Hepatocyte (in vitro differentiated cells): ENCODE data around the gene CUTA. TPM values are rescaled to one million over a fixed set of nuclear protein-coding genes. Genes with fewer than 3 reads are reported as not detected.

Experiments used
- DNase-seq: peaks from one replicate; pipeline ENCODE4 v3.0.0-alpha.2; 2016; ENCODE audit warnings: low spot score
- H2AFZ ChIP-seq: fragments of 200-600 bp; sonication (generic); 2 replicates; pipeline ENCODE4 v1.6.0; 2016; ENCODE audit warnings: antibody characterized with exemption, mild to moderate bottlenecking
- H3K27ac ChIP-seq: fragments of 200-600 bp; sonication (generic); 2 replicates; pipeline ENCODE4 v1.5.1; 2016; ENCODE audit warnings: mild to moderate bottlenecking
- H3K27me3 ChIP-seq: fragments of 200-600 bp; sonication (generic); 2 replicates; pipeline ENCODE4 v1.6.1; 2016
- H3K36me3 ChIP-seq: fragments of 200-600 bp; sonication (generic); replicated peaks from 2 replicates; pipeline ENCODE4 v1.5.1; 2016; ENCODE audit warnings: low read depth; ENCODE audit not compliant: insufficient read depth
- H3K4me1 ChIP-seq: fragments of 200-600 bp; sonication (generic); 2 replicates; pipeline ENCODE4 v1.5.1; 2016; ENCODE audit warnings: mild to moderate bottlenecking, moderate library complexity; ENCODE audit not compliant: insufficient read depth
- H3K4me2 ChIP-seq: fragments of 200-600 bp; sonication (generic); 2 replicates; pipeline ENCODE4 v1.6.0; 2016
- H3K4me3 ChIP-seq: fragments of 200-600 bp; sonication (generic); 2 replicates; pipeline ENCODE4 v1.5.1; 2016; ENCODE audit warnings: mild to moderate bottlenecking
- H3K79me2 ChIP-seq: fragments of 200-600 bp; sonication (generic); 2 replicates; pipeline ENCODE4 v1.6.0; 2017; ENCODE audit warnings: mild to moderate bottlenecking
- H3K9me2 ChIP-seq: fragments of 200-600 bp; sonication (generic); replicated peaks from 2 replicates; pipeline ENCODE4 v1.6.0; 2017; ENCODE audit warnings: mild to moderate bottlenecking; ENCODE audit not compliant: insufficient read depth
- H3K9me3 ChIP-seq: fragments of 200-600 bp; sonication (generic); 2 replicates; pipeline ENCODE4 v1.5.1; 2016; ENCODE audit warnings: low read depth, mild to moderate bottlenecking
- H4K20me1 ChIP-seq: fragments of 200-600 bp; sonication (generic); 2 replicates; pipeline ENCODE4 v1.6.0; 2016; ENCODE audit warnings: mild to moderate bottlenecking; ENCODE audit not compliant: insufficient read depth, poor library complexity, severe bottlenecking
- CTCF ChIP-seq: fragments of 200-600 bp; sonication (generic); IDR thresholded peaks from 2 replicates; pipeline ENCODE4 v1.5.1; 2016; ENCODE audit warnings: antibody characterized with exemption, mild to moderate bottlenecking; ENCODE audit not compliant: poor library complexity
- EZH2 ChIP-seq: fragments of 200-600 bp; sonication (generic); IDR thresholded peaks from 2 replicates; pipeline ENCODE4 v1.6.1; 2016; ENCODE audit warnings: antibody characterized with exemption, mild to moderate bottlenecking, borderline replicate concordance
- EZH2phosphoT487 ChIP-seq: fragments of 200-600 bp; sonication (generic); IDR thresholded peaks from one replicate; pipeline ENCODE4 v1.6.1; 2018; ENCODE audit warnings: antibody characterized with exemption, mild to moderate bottlenecking, low read depth, moderate library complexity; ENCODE audit not compliant: unreplicated experiment, severe bottlenecking
- WGBS: methylation state at CpG from one replicate; pipeline ENCODE4 v1.1.6; 2016; ENCODE audit warnings: low lambda C conversion rate; ENCODE audit errors: missing lambda C conversion rate; 5-methylcytosine and 5-hydroxymethylcytosine counted together
- polyA plus RNA-seq: library from polyadenylated mRNA; unstranded; fragments of >200 nt; fragmentation: Nextera tagmentation; extraction: Ambion mirVana; gene quantifications from 2 replicates; pipeline ENCODE4 v1.2.1, GENCODE V29; 2016
- total RNA-seq: library from RNA; depleted of rRNA; stranded (reverse); fragments of >200 nt; gene quantifications from 2 replicates; pipeline ENCODE4 v1.2.3, GENCODE V29; 2014

Gene CUTA
- total and polyA plus RNA-seq, 2 experiments from 2014 or later, result 121 to 349 TPM

DNA sequence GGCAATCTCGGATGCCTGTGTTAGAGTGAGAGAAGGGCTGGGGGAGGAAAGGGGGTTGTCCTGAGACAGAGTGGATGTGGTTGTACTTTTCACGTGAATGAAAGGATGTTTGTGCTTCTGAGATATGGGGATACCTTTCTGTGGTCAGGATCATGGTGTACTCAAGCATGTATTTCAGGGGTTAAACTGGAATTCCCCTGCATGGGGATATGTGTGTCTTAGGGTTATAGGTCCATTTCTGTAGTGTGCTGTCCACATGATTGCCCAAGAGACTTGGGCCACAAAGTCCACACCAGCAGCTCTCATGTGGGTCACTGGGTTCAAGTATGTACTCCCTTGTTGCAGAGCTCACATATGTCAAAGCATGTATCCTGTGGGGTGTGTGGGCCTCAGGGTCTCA is 12.4 kb upstream of the CUTA start:
- Histone ChIP-seq H3K79me2 (peaks cover 48% of the 10 kb centered on the region), H4K20me1 (no peaks in the 10 kb centered on the region), H2AFZ (no peak overlapping the region), H3K27me3 (no peaks in the 10 kb centered on the region), H3K36me3 (no peaks in the 10 kb centered on the region), H3K4me2 (peak overlapping the region; percentile 10), H3K27ac (peak overlapping the region; percentile 26), H3K9me3 (no peaks in the 10 kb centered on the region), H3K4me3 (no peak overlapping the region), H3K9me2 (no peaks in the 10 kb centered on the region), H3K4me1 (peaks cover 43% of the 10 kb centered on the region)
- DNase-seq, result no peak
- TF ChIP-seq EZH2phosphoT487, result no peak
- TF ChIP-seq EZH2, result no peak
- TF ChIP-seq CTCF, result no peak
- 65% methylated on average over 2 of the region's 2 CpGs for WGBS

DNA sequence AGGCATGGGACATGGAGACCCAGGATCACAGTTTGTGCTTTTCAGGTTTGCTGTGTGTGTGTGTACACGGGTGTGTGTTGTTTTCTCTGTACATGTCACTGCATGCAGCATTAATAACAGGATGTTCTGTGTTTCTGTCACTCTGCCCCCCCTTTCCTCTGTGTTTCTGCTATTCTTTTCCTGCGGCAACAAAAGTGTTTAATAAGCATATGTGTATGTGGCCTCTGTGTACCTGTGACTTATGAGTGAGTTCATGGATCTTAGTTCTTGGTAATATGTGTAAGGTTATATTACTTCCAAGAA is 11.8 kb upstream of the CUTA start:
- no peak for DNase-seq
- Histone ChIP-seq H3K9me3 (no peaks in the 10 kb centered on the region), H4K20me1 (no peaks in the 10 kb centered on the region), H3K9me2 (no peaks in the 10 kb centered on the region), H3K36me3 (no peaks in the 10 kb centered on the region), H3K27ac (no peak overlapping the region), H3K79me2 (peaks cover 48% of the 10 kb centered on the region), H2AFZ (no peak overlapping the region), H3K4me3 (no peak overlapping the region), H3K4me1 (peaks cover 47% of the 10 kb centered on the region), H3K27me3 (no peaks in the 10 kb centered on the region), H3K4me2 (no peak overlapping the region)
- WGBS, result 76% methylated on average over 2 of the region's 2 CpGs
- TF ChIP-seq CTCF (no peak), EZH2phosphoT487 (no peak), EZH2 (no peak)

GRCh38 chr6:33428966-33429749 is 11.3 kb upstream of the CUTA start:
- H3K79me2 ChIP-seq, result peaks cover 50% of the 10 kb centered on the region
- H3K27ac ChIP-seq, result peak overlapping the region; percentile 72
- no peaks in the 10 kb centered on the region for H3K9me3 ChIP-seq
- 81% methylated on average over 5 of the region's 5 CpGs for WGBS
- no peak overlapping the region for H3K4me3 ChIP-seq
- no peak for DNase-seq
- no peaks in the 10 kb centered on the region for H3K9me2 ChIP-seq
- H3K4me2 ChIP-seq, result peak overlapping the region; percentile 91
- no peak for TF ChIP-seq EZH2
- no peak for TF ChIP-seq CTCF
- TF ChIP-seq EZH2phosphoT487, result no peak
- peaks cover 51% of the 10 kb centered on the region for H3K4me1 ChIP-seq
- H3K27me3 ChIP-seq, result no peaks in the 10 kb centered on the region
- no peaks in the 10 kb centered on the region for H4K20me1 ChIP-seq
- no peak overlapping the region for H2AFZ ChIP-seq
- H3K36me3 ChIP-seq, result no peaks in the 10 kb centered on the region
